GM12878 (cell line): Measurements from ENCODE around the gene TRMT1. TPM values are rescaled to one million over a fixed set of nuclear protein-coding genes. Genes with fewer than 3 reads are reported as not detected.

Experiments used
- ATAC-seq: fragments of 200-7000 bp; cut with Tn5 transposase; 3 replicates; pipeline ENCODE4 v1.9.1; 2020; ENCODE audit warnings: mild to moderate bottlenecking, moderate library complexity
- BruUV-seq: library from RNA; stranded (reverse); fragments of 400-500 nt; replicated peaks from 2 replicates; lab custom pipeline; 2021; lab: Mats Ljungman, UMichigan
- CTCF ChIA-PET: fragments of 300-600 bp; sonication (Branson Sonifier 250); formaldehyde crosslinking; extraction: SDS; loops from one replicate; lab custom pipeline; 2021; ENCODE audit warnings: inconsistent platforms; lab: Yijun Ruan, JAX
- POLR2A ChIA-PET: fragments of 350-600 bp; formaldehyde crosslinking; extraction: SDS; loops from one replicate; lab custom pipeline; 2021; ENCODE audit warnings: inconsistent platforms; lab: Charles Lee
- RAD21 ChIA-PET: fragments of 300-600 bp; sonication (Branson Sonifier 250); formaldehyde crosslinking; loops from one replicate; lab custom pipeline; 2023; ENCODE audit warnings: antibody characterized with exemption; ENCODE audit not compliant: unreplicated experiment; lab: Charles Lee
- SMC1A ChIA-PET: fragments of 300-600 bp; sonication (Branson Sonifier 250); formaldehyde crosslinking; loops from one replicate; lab custom pipeline; 2023; ENCODE audit not compliant: unreplicated experiment, uncharacterized antibody; lab: Charles Lee
- DNase-seq: peaks from one replicate; pipeline ENCODE4 v3.0.0-alpha.2; 2011; ENCODE audit warnings: low read depth, low spot score
- FAIRE-seq: peaks from 3 replicates; lab custom pipeline; 2011; peaks lifted over from hg19 to GRCh38; lab: Jason Lieb, UNC
- H2AFZ ChIP-seq: 2 replicates; pipeline ENCODE4 v1.6.0; 2011; ENCODE audit warnings: low read depth, low read length, control low read depth; ENCODE audit not compliant: control insufficient read depth
- H3K27ac ChIP-seq: 2 replicates; pipeline ENCODE4 v1.5.1; 2011; ENCODE audit warnings: control low read depth; ENCODE audit not compliant: control insufficient read depth, insufficient read depth
- H3K27me3 ChIP-seq, 2 experiments: replicated peaks in 1 of 2; 2 replicates each; pipeline versions ENCODE4 v1.6.0 to v1.6.1; 2011; ENCODE audit warnings: low read length in 1 of 2; ENCODE audit not compliant: control insufficient read depth in 2 of 2, insufficient read depth in 2 of 2
- H3K36me3 ChIP-seq, 2 experiments: 2 replicates each; pipeline ENCODE4 v1.5.1; 2011; ENCODE audit warnings: low read length in 1 of 2; ENCODE audit not compliant: control insufficient read depth in 2 of 2, insufficient read depth in 2 of 2
- H3K4me1 ChIP-seq: 2 replicates; pipeline ENCODE4 v1.6.1; 2011; ENCODE audit warnings: mild to moderate bottlenecking, low read length, moderate library complexity, mixed read lengths; ENCODE audit not compliant: control insufficient read depth, insufficient read depth
- H3K4me2 ChIP-seq: 2 replicates; pipeline ENCODE4 v1.6.0; 2011; ENCODE audit warnings: control low read depth; ENCODE audit not compliant: control insufficient read depth, insufficient read depth
- H3K4me3 ChIP-seq: fragments of 200-600 bp; sonication (generic); 2 replicates; pipeline ENCODE4 v1.5.1; 2016
- H3K79me2 ChIP-seq: 2 replicates; pipeline ENCODE4 v1.6.0; 2011; ENCODE audit warnings: low read length; ENCODE audit not compliant: control insufficient read depth, insufficient read depth
- H3K9ac ChIP-seq: 2 replicates; pipeline ENCODE4 v1.8.0; 2011; ENCODE audit warnings: low read length, control low read depth, mixed read lengths; ENCODE audit not compliant: control insufficient read depth, insufficient read depth
- H3K9me3 ChIP-seq: replicated peaks from 3 replicates; pipeline ENCODE4 v1.5.1; 2011; ENCODE audit warnings: mild to moderate bottlenecking, low read length; ENCODE audit not compliant: control insufficient read depth, insufficient read depth
- H4K20me1 ChIP-seq: 2 replicates; pipeline ENCODE4 v1.6.0; 2011; ENCODE audit not compliant: control insufficient read depth, insufficient read depth
- CREB1 ChIP-seq: IDR thresholded peaks from 2 replicates; pipeline ENCODE4 v1.6.1; 2012; ENCODE audit warnings: low read depth, mild to moderate bottlenecking, inconsistent platforms
- DPF2 ChIP-seq: fragments of 450-650 bp; IDR thresholded peaks from 2 replicates; pipeline ENCODE4 v1.6.1; 2017; ENCODE audit warnings: mild to moderate bottlenecking
- E4F1 ChIP-seq: fragments of 450-650 bp; IDR thresholded peaks from 2 replicates; pipeline ENCODE4 v1.6.1; 2018; ENCODE audit warnings: borderline replicate concordance, mild to moderate bottlenecking; ENCODE audit not compliant: partially characterized antibody
- GABPA ChIP-seq: IDR thresholded peaks from 2 replicates; pipeline ENCODE4 v1.6.1; 2014; ENCODE audit warnings: antibody characterized with exemption, low read depth, mild to moderate bottlenecking, inconsistent platforms
- HDGF ChIP-seq: fragments of 450-650 bp; IDR thresholded peaks from 2 replicates; pipeline ENCODE4 v1.6.1; 2016; ENCODE audit warnings: antibody characterized with exemption
- IRF5 ChIP-seq: fragments of 450-650 bp; IDR thresholded peaks from 2 replicates; pipeline ENCODE4 v1.6.1; 2017; ENCODE audit warnings: borderline replicate concordance
- MEF2B ChIP-seq: fragments of 450-650 bp; IDR thresholded peaks from 2 replicates; pipeline ENCODE4 v1.6.1; 2018; ENCODE audit warnings: mild to moderate bottlenecking, moderate library complexity; ENCODE audit not compliant: partially characterized antibody, poor library complexity, severe bottlenecking
- MLLT1 ChIP-seq: fragments of 450-650 bp; IDR thresholded peaks from 2 replicates; pipeline ENCODE4 v1.6.1; 2016; ENCODE audit warnings: mild to moderate bottlenecking
- NFYB ChIP-seq: IDR thresholded peaks from 2 replicates; pipeline ENCODE4 v1.6.1; 2011; ENCODE audit warnings: low read depth, mild to moderate bottlenecking, low read length, improper control_type of control experiment, moderate library complexity; ENCODE audit not compliant: insufficient read depth
- POLR2AphosphoS5 ChIP-seq: IDR thresholded peaks from 2 replicates; pipeline ENCODE4 v1.6.1; 2011; ENCODE audit warnings: mild to moderate bottlenecking, low read length, inconsistent platforms
- RAD21 ChIP-seq: IDR thresholded peaks from 2 replicates; pipeline ENCODE4 v1.6.1; 2011; ENCODE audit warnings: mild to moderate bottlenecking, low read depth, low read length, moderate library complexity; ENCODE audit not compliant: insufficient read depth
- RELA ChIP-seq: fragments of 450-650 bp; IDR thresholded peaks from 2 replicates; pipeline ENCODE4 v1.8.0; 2014; ENCODE audit warnings: borderline replicate concordance; ENCODE audit not compliant: partially characterized antibody
- ZNF217 ChIP-seq: fragments of 450-650 bp; IDR thresholded peaks from 2 replicates; pipeline ENCODE4 v1.6.1; 2017; ENCODE audit warnings: antibody characterized with exemption, mild to moderate bottlenecking
- ZZZ3 ChIP-seq: IDR thresholded peaks from 2 replicates; pipeline ENCODE4 v1.6.1; 2011; ENCODE audit warnings: low read depth; ENCODE audit not compliant: control insufficient read depth, insufficient read length
- WGBS: methylation state at CpG from one replicate; pipeline ENCODE4 v1.1.6; 2016; ENCODE audit warnings: low lambda C conversion rate; ENCODE audit not compliant: insufficient replicate concordance, insufficient coverage; ENCODE audit errors: missing lambda C conversion rate; 5-methylcytosine and 5-hydroxymethylcytosine counted together
- in situ Hi-C: fragments of 300-500 bp; cut with MboI; formaldehyde crosslinking; loops from 9 replicates; pipeline ENCODE4 v1.14.3; 2018; ENCODE audit warnings: mixed read lengths
- intact Hi-C: fragments of 100-400 bp; cut with micrococcal nuclease; formaldehyde crosslinking; loops from one replicate; pipeline ENCODE4 v1.14.2; 2022; ENCODE audit not compliant: unreplicated experiment
- polyA plus RNA-seq, 11 experiments: library from polyadenylated mRNA; depleted of rRNA in 4 of 11; unstranded in 6 of 11; stranded (reverse) in 5 of 11; fragments of >200 nt; fragmentation: Nextera tagmentation in 4 of 11; fragmentation: Illumina TruSeq in 1 of 11; extraction: Ambion mirVana in 4 of 11; extraction: Trizol in 1 of 11; gene quantifications; 1 replicate in 1 of 11; 2 replicates in 10 of 11; pipeline versions ENCODE4 v1.2.1 to v1.2.3, GENCODE V29; 2011 to 2016; ENCODE audit warnings: inconsistent platforms in 2 of 11, missing spikeins in 2 of 11, low read depth in 1 of 11
- total RNA-seq, 4 experiments: library from RNA; depleted of rRNA in 3 of 4; stranded (reverse); fragments of >200 nt in 3 of 4; fragmentation: Illumina TruSeq in 1 of 4; extraction: Trizol in 1 of 4; gene quantifications; 2 replicates each; pipeline versions ENCODE4 v1.2.1 to v1.2.3, GENCODE V29; 2013 to 2021

TRMT1 gene
- total and polyA plus RNA-seq, 10 of the 15 experiments (the other 5 are each of a cell fraction or from before 2014, with no cell fraction given): 3.4 to 68.8 (median 34.8) TPM

GRCh38 chr19:13164343-13165161, 48.0 kb upstream of the TRMT1 start (continued):
- TF ChIP-seq MLLT1 (0 out of 2 replicates have a peak, but pooled peaks have one; percentile 33), NFYB (no peak), DPF2 (0 out of 2 replicates have a peak, but pooled peaks have one; percentile 25), ZNF217 (no peak)

- RAD21 ChIA-PET: interaction anchor here (0.5 to 5.3 kb wide), 7 partner anchors 9 to 98 kb away, joined by 3 to 21 read pairs (median 6); no protein-coding TSS in a partner anchor
- no peak for FAIRE-seq
- no peaks in the 10 kb centered on the region for H3K27me3 ChIP-seq
- H3K9me3 ChIP-seq: no peaks in the 10 kb centered on the region
- POLR2A ChIA-PET: interaction anchor here (0.5 to 5.4 kb wide), 11 partner anchors 9 to 1132 kb away, joined by 3 to 41 read pairs (median 5); partner anchors contain the start of genes IER2, NACC1 and STX10
- no peaks in the 10 kb centered on the region for H3K79me2 ChIP-seq
- H3K4me3 ChIP-seq: peak overlapping the region; percentile 23; the same call in 1 of the 2 replicates
- peak overlapping the region; percentile 85 for H3K27ac ChIP-seq
- H3K4me2 ChIP-seq: peak overlapping the region; percentile 97
- H3K36me3 ChIP-seq: no peaks in the 10 kb centered on the region
- in situ Hi-C loops (loop anchor here (10.0 to 25.0 kb wide), 2 partner anchors 851 to 1576 kb away; partner anchors contain the start of genes ACP5 and ZNF627), intact Hi-C loops (no loop called here)
- SMC1A ChIA-PET: interaction anchor here (1.0 to 2.1 kb wide), 7 partner anchors 8 to 18 kb away, joined by 3 to 8 read pairs (median 3); partner anchors contain the start of genes IER2 and STX10
- peak; percentile 28 for ATAC-seq
- peak overlapping the region; percentile 83 for H3K9ac ChIP-seq
- DNase-seq: no peak
- no TSS peak for BruUV-seq
- CTCF ChIA-PET: interaction anchor here (0.7 to 2.1 kb wide), 5 partner anchors 8 to 99 kb away, joined by 3 to 10 read pairs (median 3); no protein-coding TSS in a partner anchor
- H2AFZ ChIP-seq: peak overlapping the region; percentile 76
- 30% methylated on average over 20 of the region's 20 CpGs for WGBS
- H4K20me1 ChIP-seq: no peaks in the 10 kb centered on the region
- peaks cover 56% of the 10 kb centered on the region for H3K4me1 ChIP-seq
- TF ChIP-seq RELA (no peak), RAD21 (no peak), IRF5 (no peak), HDGF (no peak), CREB1 (no peak), POLR2AphosphoS5 (no peak), E4F1 (no peak), MEF2B (no peak), GABPA (no peak), ZZZ3 (no peak)
Observed at GRCh38 chr19:13163609-13164342, 47.2 kb upstream of the TRMT1 start.
